ENCODE measurements around the gene BEND6. TPM values are rescaled to one million over a fixed set of nuclear protein-coding genes. Genes with fewer than 3 reads are reported as not detected.

BEND6 gene
- total and polyA plus RNA-seq, 2 donors (not counting 3 experiments of a cell fraction or from before 2014, with no cell fraction given) = 0.15 to 0.66 TPM

DNA sequence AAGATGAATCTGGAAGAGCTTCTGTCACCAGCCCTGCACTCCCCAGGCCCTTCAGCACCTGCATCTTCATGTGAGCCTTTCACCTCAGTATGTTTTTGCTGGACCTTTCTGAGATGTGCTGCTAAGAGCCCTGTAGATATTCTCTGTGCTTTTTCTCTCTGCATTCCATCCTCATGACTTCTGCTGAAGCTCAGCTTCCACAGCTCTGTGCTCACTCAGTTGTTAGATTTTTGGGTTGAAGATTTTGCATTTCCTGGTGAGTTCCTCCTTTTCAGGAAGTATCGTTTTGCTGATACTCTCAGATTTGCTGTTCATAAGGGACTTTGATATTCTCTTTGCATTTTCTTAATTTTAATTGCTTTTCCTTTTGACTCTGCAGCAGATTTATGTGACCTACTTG, 109.9 kb downstream of the BEND6 start:
- H3K27ac ChIP-seq (ENCODE audit: insufficient read depth, low read depth, low read length) = no peak overlapping the region
- H3K4me2 ChIP-seq (ENCODE audit: insufficient read depth, low read length) = no peak overlapping the region
- H3K27me3 ChIP-seq (ENCODE audit: control insufficient read depth in 2 of 2, insufficient read depth in 2 of 2, low read length in 2 of 2) = no peaks in the 10 kb centered on the region
- CTCF ChIA-PET = interaction anchor here (0.8 kb wide), 1 partner anchor 162 kb away, joined by 3 read pairs; no protein-coding TSS in a partner anchor
- H3K79me2 ChIP-seq (ENCODE audit: control insufficient read depth, insufficient read depth, low read length) = no peaks in the 10 kb centered on the region
- H2AFZ ChIP-seq (ENCODE audit: low read depth, low read length) = no peak overlapping the region
- BruUV-seq (replicated peaks) = no TSS peak
- H3K9ac ChIP-seq (replicated peaks; ENCODE audit: extremely low read depth, insufficient read depth, low read length) = no peak overlapping the region
- no peak for TF ChIP-seq JUN (IDR thresholded peaks at IDR 0.05; ENCODE audit: borderline replicate concordance, insufficient read depth, insufficient read length, low read depth)
- TF ChIP-seq GATA2 (IDR thresholded peaks at IDR 0.05; ENCODE audit: insufficient read depth, insufficient read length, low read depth, low read length) = no peak
- TF ChIP-seq, protein P1, sequence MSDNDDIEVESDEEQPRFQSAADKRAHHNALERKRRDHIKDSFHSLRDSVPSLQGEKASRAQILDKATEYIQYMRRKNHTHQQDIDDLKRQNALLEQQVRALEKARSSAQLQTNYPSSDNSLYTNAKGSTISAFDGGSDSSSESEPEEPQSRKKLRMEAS (IDR thresholded peaks at IDR 0.05; ENCODE audit: insufficient read depth, insufficient read length) = no peak
- TF ChIP-seq, protein P2, sequence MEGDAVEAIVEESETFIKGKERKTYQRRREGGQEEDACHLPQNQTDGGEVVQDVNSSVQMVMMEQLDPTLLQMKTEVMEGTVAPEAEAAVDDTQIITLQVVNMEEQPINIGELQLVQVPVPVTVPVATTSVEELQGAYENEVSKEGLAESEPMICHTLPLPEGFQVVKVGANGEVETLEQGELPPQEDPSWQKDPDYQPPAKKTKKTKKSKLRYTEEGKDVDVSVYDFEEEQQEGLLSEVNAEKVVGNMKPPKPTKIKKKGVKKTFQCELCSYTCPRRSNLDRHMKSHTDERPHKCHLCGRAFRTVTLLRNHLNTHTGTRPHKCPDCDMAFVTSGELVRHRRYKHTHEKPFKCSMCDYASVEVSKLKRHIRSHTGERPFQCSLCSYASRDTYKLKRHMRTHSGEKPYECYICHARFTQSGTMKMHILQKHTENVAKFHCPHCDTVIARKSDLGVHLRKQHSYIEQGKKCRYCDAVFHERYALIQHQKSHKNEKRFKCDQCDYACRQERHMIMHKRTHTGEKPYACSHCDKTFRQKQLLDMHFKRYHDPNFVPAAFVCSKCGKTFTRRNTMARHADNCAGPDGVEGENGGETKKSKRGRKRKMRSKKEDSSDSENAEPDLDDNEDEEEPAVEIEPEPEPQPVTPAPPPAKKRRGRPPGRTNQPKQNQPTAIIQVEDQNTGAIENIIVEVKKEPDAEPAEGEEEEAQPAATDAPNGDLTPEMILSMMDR (IDR thresholded peaks at IDR 0.05; ENCODE audit: extremely low read depth in 1 of 2, insufficient read depth in 1 of 2, low read depth in 1 of 2, low read length in 2 of 2) = no peak
- no peak for TF ChIP-seq FOS (IDR thresholded peaks at IDR 0.05; ENCODE audit: borderline replicate concordance, insufficient read depth, low read length)
- TF ChIP-seq POLR2AphosphoS5 (IDR thresholded peaks at IDR 0.05; ENCODE audit: insufficient read depth, low read depth, low read length) = no peak
- TF ChIP-seq POLR2A (IDR thresholded peaks at IDR 0.05; ENCODE audit: low read depth, low read length) = no peak
- no peak for TF ChIP-seq MYC (IDR thresholded peaks at IDR 0.05; ENCODE audit: low read depth, low read length)
- no peak for TF ChIP-seq EZH2 (IDR thresholded peaks at IDR 0.05; ENCODE audit: borderline replicate concordance, low read depth, low read length, severe bottlenecking)
- dilution Hi-C loops (cut with MboI; ENCODE audit: extremely low pct_ligation_motif_present, low sequenced_read_pairs) (no loop called here), intact Hi-C loops (cut with micrococcal nuclease) (no loop called here)
- H3K9me1 ChIP-seq (replicated peaks; ENCODE audit: control insufficient read depth, extremely low read depth, insufficient read depth, low read length) = no peaks in the 10 kb centered on the region
- FAIRE-seq (no peak), DNase-seq (ENCODE audit: low read depth, low spot score) (no peak)
- H3K9me3 ChIP-seq (replicated peaks; ENCODE audit: control insufficient read depth, insufficient read depth, low read length) = no peaks in the 10 kb centered on the region
- no peak overlapping the region for H3K4me3 ChIP-seq (replicated peaks in 1 of 3; ENCODE audit: insufficient read depth in 1 of 3, low read depth in 1 of 3, low read length in 3 of 3)
- H3K36me3 ChIP-seq (ENCODE audit: control insufficient read depth in 2 of 2, extremely low read depth in 1 of 2, insufficient read depth in 2 of 2, low read length in 2 of 2) = peaks cover 0 to 3% of the 10 kb centered on the region in 2 experiments
- POLR2A ChIA-PET = no interaction called here
- no peaks in the 10 kb centered on the region for H4K20me1 ChIP-seq (replicated peaks; ENCODE audit: control insufficient read depth, extremely low read depth, insufficient read depth, low read length)
- no peaks in the 10 kb centered on the region for H3K4me1 ChIP-seq (ENCODE audit: control insufficient read depth, extremely low read depth, insufficient read depth, low read length)

Measured in endothelial cell of umbilical vein (primary cell).